Measurements from ENCODE around the gene POMT1. TPM values are rescaled to one million over a fixed set of nuclear protein-coding genes. Genes with fewer than 3 reads are reported as not detected.

Gene POMT1
- total RNA-seq, 4 donors from 2014 or later, result 18.7 to 23.5 (median 19.7) TPM

GRCh38 chr9:131477367-131477766 lies 25.4 kb upstream of the POMT1 start:
- DNase-seq (ENCODE audit: low spot score), result no peak
- ATAC-seq (ENCODE audit: low FRiP score), result no peak
- TF ChIP-seq CTCF (IDR thresholded peaks at IDR 0.05), result no peak

GRCh38 chr9:131477816-131478419 lies 24.8 kb upstream of the POMT1 start:
- ATAC-seq (ENCODE audit: low FRiP score) (no peak), DNase-seq (ENCODE audit: low spot score) (no peak)
- no peak for TF ChIP-seq CTCF (IDR thresholded peaks at IDR 0.05)

- ATAC-seq (ENCODE audit: low FRiP score) (no peak), DNase-seq (ENCODE audit: low spot score) (no peak)
- no peak for TF ChIP-seq CTCF (IDR thresholded peaks at IDR 0.05)
Observed at GRCh38 chr9:131478421-131478868, 24.3 kb upstream of the POMT1 start.

GRCh38 chr9:131478911-131479310 lies 23.8 kb upstream of the POMT1 start:
- ATAC-seq (ENCODE audit: low FRiP score) (no peak), DNase-seq (ENCODE audit: low spot score) (no peak)
- TF ChIP-seq CTCF (IDR thresholded peaks at IDR 0.05), result no peak

GRCh38 chr9:131480258-131480657 lies 22.5 kb upstream of the POMT1 start:
- DNase-seq (ENCODE audit: low spot score), result no peak
- ATAC-seq (ENCODE audit: low FRiP score), result no peak
- TF ChIP-seq CTCF (IDR thresholded peaks at IDR 0.05), result no peak

- DNase-seq (ENCODE audit: low spot score) (no peak), ATAC-seq (ENCODE audit: low FRiP score) (no peak)
- no peak for TF ChIP-seq CTCF (IDR thresholded peaks at IDR 0.05)
Observed at GRCh38 chr9:131481441-131482342, 21.0 kb upstream of the POMT1 start.

All from omental fat pad (tissue), 4 donors.